ENCODE data around the gene GCFC2.

DNA sequence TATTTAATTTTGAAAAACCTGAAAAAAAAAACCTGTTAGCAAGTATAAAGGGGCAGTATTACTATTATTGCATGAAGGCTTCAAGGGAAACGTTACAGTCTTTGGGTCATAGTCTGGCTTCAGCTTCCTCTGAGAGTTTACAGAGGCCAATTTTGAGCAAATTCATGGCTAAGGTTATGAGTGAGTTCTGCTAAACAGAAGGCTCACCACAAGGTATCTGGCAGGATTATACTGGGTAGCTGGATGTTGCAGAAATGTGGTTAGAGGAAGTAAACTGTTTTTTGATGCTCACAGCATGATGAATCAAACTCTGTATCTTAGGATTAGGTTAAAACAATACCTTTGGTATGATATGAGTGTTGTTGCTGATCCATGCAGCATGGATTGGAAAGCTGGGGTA lies 54.9 kb downstream of the GCFC2 start:
- TF ChIP-seq, protein P1, sequence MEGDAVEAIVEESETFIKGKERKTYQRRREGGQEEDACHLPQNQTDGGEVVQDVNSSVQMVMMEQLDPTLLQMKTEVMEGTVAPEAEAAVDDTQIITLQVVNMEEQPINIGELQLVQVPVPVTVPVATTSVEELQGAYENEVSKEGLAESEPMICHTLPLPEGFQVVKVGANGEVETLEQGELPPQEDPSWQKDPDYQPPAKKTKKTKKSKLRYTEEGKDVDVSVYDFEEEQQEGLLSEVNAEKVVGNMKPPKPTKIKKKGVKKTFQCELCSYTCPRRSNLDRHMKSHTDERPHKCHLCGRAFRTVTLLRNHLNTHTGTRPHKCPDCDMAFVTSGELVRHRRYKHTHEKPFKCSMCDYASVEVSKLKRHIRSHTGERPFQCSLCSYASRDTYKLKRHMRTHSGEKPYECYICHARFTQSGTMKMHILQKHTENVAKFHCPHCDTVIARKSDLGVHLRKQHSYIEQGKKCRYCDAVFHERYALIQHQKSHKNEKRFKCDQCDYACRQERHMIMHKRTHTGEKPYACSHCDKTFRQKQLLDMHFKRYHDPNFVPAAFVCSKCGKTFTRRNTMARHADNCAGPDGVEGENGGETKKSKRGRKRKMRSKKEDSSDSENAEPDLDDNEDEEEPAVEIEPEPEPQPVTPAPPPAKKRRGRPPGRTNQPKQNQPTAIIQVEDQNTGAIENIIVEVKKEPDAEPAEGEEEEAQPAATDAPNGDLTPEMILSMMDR (IDR thresholded peaks at IDR 0.05; ENCODE audit: poor library complexity) = no peak
- no peak for TF ChIP-seq EZH2 (IDR thresholded peaks at IDR 0.05; ENCODE audit: borderline replicate concordance)
